Fibroblast of skin of back (primary cell): ENCODE results near the gene IL1RL1.

Experiments
- DNase-seq: peaks from one replicate; pipeline ENCODE4 v3.0.0-alpha.2; 2013

The IL1RL1 gene

GRCh38 chr2:102376052-102376591 is 64.8 kb downstream of the IL1RL1 start:
- DNase-seq = peak; percentile 4

GRCh38 chr2:102383722-102384121 is 72.4 kb downstream of the IL1RL1 start:
- DNase-seq = no peak

- peak; percentile 5 for DNase-seq
Measured at GRCh38 chr2:102385522-102385921, 74.2 kb downstream of the IL1RL1 start.

GRCh38 chr2:102386004-102386403 is 74.6 kb downstream of the IL1RL1 start:
- DNase-seq = no peak

DNA sequence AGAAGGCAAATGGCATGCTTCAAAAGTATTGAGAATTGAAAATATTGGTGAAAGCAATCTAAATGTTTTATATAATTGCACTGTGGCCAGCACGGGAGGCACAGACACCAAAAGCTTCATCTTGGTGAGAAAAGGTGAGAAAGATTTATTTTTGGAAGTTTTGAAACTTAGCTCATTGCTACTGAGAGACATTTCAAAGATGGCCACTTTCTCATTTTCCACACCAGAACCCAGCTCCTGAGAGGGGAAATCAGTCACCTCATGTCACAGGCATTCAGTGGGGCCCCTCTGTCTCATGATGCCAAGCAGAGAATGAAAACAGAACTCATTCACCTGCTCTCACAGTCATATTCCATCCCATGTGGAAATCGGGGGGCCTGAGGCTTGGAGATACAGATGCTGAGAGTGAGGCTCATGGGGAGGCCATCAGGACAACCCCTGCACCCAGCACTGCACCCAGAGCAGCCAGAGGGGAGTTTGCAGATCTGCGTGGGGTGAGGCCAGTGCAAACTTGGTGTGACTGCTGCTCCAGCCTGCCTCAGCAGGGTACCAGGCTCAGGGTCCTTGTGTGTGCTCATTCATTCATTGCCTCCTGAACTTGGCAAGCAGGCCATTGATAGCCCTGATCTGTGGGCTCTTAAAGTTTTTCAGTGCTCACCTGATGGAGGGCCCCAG is 75.6 kb downstream of the IL1RL1 start:
- DNase-seq = no peak

GRCh38 chr2:102387763-102388546 is 76.6 kb downstream of the IL1RL1 start:
- DNase-seq = no peak

- no peak for DNase-seq
Measured at GRCh38 chr2:102391565-102391964, 80.2 kb downstream of the IL1RL1 start.

DNA sequence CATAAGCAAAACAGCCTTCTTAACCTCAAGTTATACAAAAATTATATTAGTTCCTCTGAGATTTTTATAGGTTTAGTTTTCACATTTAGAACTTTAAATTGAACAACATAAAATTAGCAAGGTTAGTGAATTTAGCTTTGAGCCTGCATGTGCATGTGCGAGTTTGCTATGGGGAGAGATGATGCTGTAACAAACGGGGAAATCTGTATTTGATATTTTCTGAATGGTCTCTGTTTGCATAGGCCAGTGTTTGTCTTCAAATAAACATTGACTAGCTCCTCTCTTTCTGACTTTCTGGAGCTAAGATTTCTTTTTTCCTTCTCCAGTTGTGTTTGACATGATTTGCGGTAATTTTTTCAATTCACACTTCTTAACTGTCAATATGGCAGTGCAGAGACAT is 80.7 kb downstream of the IL1RL1 start:
- DNase-seq = no peak

DNA sequence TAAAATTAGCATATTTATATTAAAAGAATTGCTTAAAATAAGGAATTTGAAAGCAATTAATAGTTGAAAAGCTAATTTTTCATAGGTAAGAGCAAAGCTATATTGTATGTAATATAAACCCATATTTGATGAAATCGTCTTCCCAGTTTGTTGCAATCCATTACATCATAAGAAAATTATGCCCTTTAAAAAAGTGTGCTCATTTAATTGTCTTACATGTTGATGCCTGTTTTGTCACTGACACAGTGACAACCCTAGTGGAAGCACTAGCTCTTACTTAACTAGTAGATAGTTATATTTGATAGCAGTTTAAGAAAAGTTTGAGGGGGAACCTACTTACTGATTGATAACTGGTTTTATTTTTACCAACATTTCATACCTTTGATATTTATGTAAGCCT is 81.6 kb downstream of the IL1RL1 start:
- DNase-seq = no peak

DNA sequence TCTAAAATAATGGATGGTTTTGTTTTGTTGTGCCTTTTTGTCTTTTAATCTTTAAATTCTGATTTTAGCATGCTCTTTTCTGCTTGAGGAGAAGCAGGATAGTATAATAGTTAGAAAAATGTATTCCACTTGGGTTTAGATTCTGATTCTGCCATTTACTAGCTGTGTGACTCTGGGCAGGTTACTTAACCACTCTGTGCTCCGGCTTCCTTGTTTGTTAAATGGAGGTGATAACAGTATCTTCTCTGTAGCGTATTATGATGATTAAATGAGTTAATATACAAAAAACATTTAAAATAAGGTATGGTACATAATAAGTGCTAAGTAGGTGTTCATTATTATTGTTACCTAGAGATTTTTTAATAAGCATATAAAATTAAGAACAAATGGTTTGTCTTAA is 84.6 kb downstream of the IL1RL1 start:
- DNase-seq = no peak

DNA sequence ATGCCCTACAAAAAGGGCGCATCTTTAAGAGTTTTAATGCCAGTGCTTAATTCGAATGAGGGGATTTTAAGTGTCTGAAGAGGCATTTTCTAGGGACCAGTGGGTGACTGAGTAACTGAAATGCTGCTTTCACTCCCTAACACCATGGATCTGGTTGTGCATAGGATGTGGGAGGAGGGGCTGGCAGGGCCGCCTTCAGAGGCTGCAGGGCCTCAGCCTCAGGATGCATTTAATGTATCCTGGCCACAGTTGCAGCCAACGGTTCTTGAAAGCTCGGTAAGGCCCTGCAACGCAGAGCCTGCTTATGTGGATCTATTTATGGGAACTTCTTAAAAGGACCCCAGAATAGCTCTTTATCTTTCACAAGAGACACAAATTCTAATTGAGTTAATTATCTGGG is 85.8 kb downstream of the IL1RL1 start:
- DNase-seq = no peak

DNA sequence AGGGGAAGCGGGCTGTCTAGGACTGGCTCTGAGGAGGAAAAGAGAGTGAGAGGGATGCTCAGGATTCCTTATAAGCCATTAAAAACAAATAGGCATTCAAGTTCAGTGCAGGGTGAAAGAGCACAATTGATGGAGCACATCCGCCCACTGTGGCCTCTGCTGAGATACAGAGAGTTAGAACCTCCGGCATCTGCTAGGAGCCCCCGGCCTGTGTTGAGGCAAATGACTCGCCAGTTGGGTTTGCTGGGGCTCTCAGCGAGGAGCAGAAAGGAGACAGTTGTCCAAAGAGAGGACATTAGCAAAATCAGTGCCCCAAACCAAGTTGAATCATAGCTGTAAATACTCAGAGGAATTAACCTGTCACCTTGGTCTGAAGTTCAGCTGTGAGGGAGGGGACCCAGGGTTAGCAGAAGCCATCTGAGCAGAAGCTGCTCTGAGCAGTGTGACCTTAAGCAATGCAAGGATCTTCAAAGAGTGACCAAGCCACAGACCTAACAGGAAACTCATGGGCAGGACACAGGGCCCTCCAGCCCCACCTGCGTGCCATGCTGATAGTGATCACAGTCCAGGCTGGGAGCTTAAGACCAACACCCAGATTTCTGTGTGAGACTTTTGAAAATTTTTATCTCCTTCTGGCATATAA is 88.3 kb downstream of the IL1RL1 start:
- DNase-seq = no peak

GRCh38 chr2:102401456-102401855 is 90.1 kb downstream of the IL1RL1 start:
- no peak for DNase-seq
